Muscle of leg (tissue), 11 donors: ENCODE measurements around the gene OGA. TPM values are rescaled to one million over a fixed set of nuclear protein-coding genes. Genes with fewer than 3 reads are reported as not detected.

ENCODE experiments used
- DNase-seq: peaks from one replicate; pipeline ENCODE4 v3.0.0; 2013
- H3K27ac ChIP-seq: one replicate; pipeline ENCODE4 v1.5.1; 2013; ENCODE audit warnings: mild to moderate bottlenecking, low read length, control low read depth
- H3K27me3 ChIP-seq: one replicate; pipeline ENCODE4 v1.6.1; 2013; ENCODE audit warnings: low read length; ENCODE audit not compliant: control insufficient read depth, insufficient read depth
- H3K36me3 ChIP-seq: one replicate; pipeline ENCODE4 v1.6.1; 2013; ENCODE audit warnings: low read length; ENCODE audit not compliant: control insufficient read depth, insufficient read depth
- H3K4me1 ChIP-seq: one replicate; pipeline ENCODE4 v1.6.1; 2013; ENCODE audit warnings: low read length; ENCODE audit not compliant: control insufficient read depth, insufficient read depth
- H3K4me3 ChIP-seq: one replicate; pipeline ENCODE4 v1.5.1; 2013; ENCODE audit warnings: low read length, control low read depth
- H3K9me3 ChIP-seq: replicated peaks from 2 replicates; pipeline ENCODE4 v1.6.1; 2013; ENCODE audit warnings: low read depth, low read length; ENCODE audit not compliant: control insufficient read depth
- WGBS: methylation state at CpG from one replicate; pipeline ENCODE4 v1.1.5; 2013; ENCODE audit warnings: missing lambda C conversion rate; ENCODE audit not compliant: insufficient coverage; 5-methylcytosine and 5-hydroxymethylcytosine counted together
- polyA plus RNA-seq, 8 donors: library from polyadenylated mRNA; unstranded; fragments of 120-200 nt; gene quantifications; one replicate each; pipeline versions ENCODE4 v1.2.1 to v1.2.3, GENCODE V29; 2013; ENCODE audit warnings: inconsistent platforms in 1 of 8, low replicate concordance in 1 of 8; ENCODE audit not compliant: insufficient read length in 8 of 8, insufficient read depth in 1 of 8
- total RNA-seq: library from RNA; stranded (reverse); fragments of 120-200 nt; gene quantifications from one replicate; pipeline ENCODE4 v1.2.4, GENCODE V29; 2013

OGA gene
- total and polyA plus RNA-seq, 9 donors, result 73.2 to 127 (median 91.6) TPM

DNA sequence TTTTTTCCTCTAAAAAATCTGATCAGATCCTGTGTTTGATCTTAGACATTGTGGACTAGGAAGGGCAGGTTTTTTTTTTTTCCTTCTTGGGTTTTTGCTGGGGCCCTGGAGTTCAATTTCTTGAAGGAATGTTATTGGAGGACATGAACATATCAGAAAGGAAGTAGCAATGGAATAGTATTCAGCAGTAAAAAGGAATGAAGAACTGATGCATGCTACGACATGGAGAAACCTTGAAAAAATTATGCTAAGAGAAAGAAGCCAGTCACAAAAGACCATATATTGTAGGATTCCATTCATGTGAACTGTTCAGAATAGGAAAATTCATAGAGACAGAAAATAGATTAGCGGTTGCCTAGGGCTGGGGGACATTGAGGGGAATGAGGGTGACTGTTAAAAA is 76.3 kb downstream of the OGA start:
- no peaks in the 10 kb centered on the region for H3K36me3 ChIP-seq
- H3K4me1 ChIP-seq, result no peaks in the 10 kb centered on the region
- peaks cover 7% of the 10 kb centered on the region for H3K27me3 ChIP-seq
- H3K4me3 ChIP-seq, result no peak overlapping the region
- no peaks in the 10 kb centered on the region for H3K9me3 ChIP-seq
- DNase-seq, result no peak
- no peak overlapping the region for H3K27ac ChIP-seq
- 100% methylated on average over 1 of the region's 2 CpGs for WGBS

- no peaks in the 10 kb centered on the region for H3K9me3 ChIP-seq
- H3K27me3 ChIP-seq, result peaks cover 10% of the 10 kb centered on the region
- H3K4me3 ChIP-seq, result no peak overlapping the region
- WGBS, result 56% methylated on average over 1 of the region's 3 CpGs
- no peak overlapping the region for H3K27ac ChIP-seq
- no peak for DNase-seq
- no peaks in the 10 kb centered on the region for H3K36me3 ChIP-seq
- no peaks in the 10 kb centered on the region for H3K4me1 ChIP-seq
Observed at GRCh38 chr10:101736666-101737065, 81.6 kb downstream of the OGA start.

Other genes with a start within 250 kb of the OGA start
- gene POLL, start 230.2 kb downstream of the OGA start, total RNA-seq, result 11.3 TPM
- 10 to 100 TPM; 21.7 to 32.3 (median 22.9) TPM for gene POLL, start 230.2 kb downstream of the OGA start, polyA plus RNA-seq
- 23.8 TPM for gene DPCD, start 230.1 kb downstream of the OGA start, total RNA-seq
- 10 to 100 TPM; 15.4 to 20.4 (median 17.7) TPM for gene DPCD, start 230.1 kb downstream of the OGA start, polyA plus RNA-seq
- gene FBXW4, start 123.3 kb downstream of the OGA start, total RNA-seq, result 38.0 TPM
- gene FBXW4, start 123.3 kb downstream of the OGA start, polyA plus RNA-seq, result 10 to 100 TPM; 39.2 to 51.5 (median 45.0) TPM
- gene FGF8, start 42.3 kb downstream of the OGA start, total RNA-seq, result 0.53 TPM
- 1 to 10 TPM in 3 of 8 donors, under 1 TPM in 4, not detected in 1; 0.18 to 1.9 (median 0.45) TPM for gene FGF8, start 42.3 kb downstream of the OGA start, polyA plus RNA-seq
- 72.7 TPM for gene NPM3, start 35.0 kb downstream of the OGA start, total RNA-seq
- 10 to 100 TPM; 54.1 to 80.9 (median 73.3) TPM for gene NPM3, start 35.0 kb downstream of the OGA start, polyA plus RNA-seq
- gene KCNIP2, start 25.4 kb upstream of the OGA start, total RNA-seq, result 2.0 TPM
- 1 to 10 TPM; 2.1 to 6.3 (median 4.1) TPM for gene KCNIP2, start 25.4 kb upstream of the OGA start, polyA plus RNA-seq
- 7.1 TPM for gene ARMH3, start 237.7 kb upstream of the OGA start, total RNA-seq
- gene ARMH3, start 237.7 kb upstream of the OGA start, polyA plus RNA-seq, result 10 to 100 TPM; 11.9 to 17.0 (median 12.9) TPM
- 10.1 TPM for gene HPS6, start 246.9 kb upstream of the OGA start, total RNA-seq
- gene HPS6, start 246.9 kb upstream of the OGA start, polyA plus RNA-seq, result 10 to 100 TPM in 4 of 8 donors, 1 to 10 TPM in 4; 9.7 to 11.2 (median 10.0) TPM